ENCODE data around the gene LOXL1. TPM values are rescaled to one million over a fixed set of nuclear protein-coding genes. Genes with fewer than 3 reads are reported as not detected.
A peak's percentile ranks its signal among the peaks of the same experiment; 100 is the strongest.

The LOXL1 gene
- total RNA-seq, 2 donors from 2014 or later: 0.27 to 0.78 TPM

DNA sequence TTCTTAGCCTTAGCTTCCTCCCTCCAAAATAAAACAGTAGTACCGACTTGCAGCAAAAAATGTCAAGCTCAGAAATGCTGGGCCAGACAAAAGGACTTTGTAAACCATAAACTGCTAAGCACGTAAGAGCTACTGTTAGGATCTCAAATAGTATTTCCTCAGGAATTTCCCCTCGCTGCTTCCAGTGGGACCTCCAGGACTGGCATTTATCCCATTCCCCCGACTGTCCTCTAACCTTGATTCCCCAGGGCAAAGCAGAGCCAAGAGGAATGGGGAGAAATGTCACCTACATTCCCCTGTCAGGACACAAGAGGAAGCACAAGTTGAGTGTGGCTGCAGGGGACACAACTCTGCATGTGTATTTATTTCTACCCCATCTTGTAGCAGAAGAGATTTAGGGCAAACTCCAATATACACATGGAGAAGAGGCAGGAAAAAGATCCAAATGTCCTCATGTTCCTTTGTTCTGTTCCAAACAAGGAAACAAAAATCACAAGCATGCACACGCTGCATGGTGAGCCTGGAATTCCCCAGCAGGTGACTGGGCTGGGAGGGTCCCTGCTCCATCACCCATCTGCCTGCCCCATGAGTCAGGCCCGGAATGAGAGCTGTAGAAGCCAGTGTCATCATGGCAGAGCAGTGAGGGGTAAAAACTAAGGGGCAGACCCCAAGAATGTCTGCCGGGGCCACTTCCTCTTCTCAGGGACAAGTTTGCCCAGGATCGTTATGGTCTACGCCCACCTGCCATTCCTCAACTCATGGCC, 61.6 kb downstream of the LOXL1 start:
- no peaks in the 10 kb centered on the region for H3K36me3 Mint-ChIP-seq
- H3K9me3 Mint-ChIP-seq: no peaks in the 10 kb centered on the region
- no peak for DNase-seq (ENCODE audit: low spot score in 2 of 2)
- H3K27ac Mint-ChIP-seq: peak overlapping the region; percentile 29 to 36
- no peak for ATAC-seq

DNA sequence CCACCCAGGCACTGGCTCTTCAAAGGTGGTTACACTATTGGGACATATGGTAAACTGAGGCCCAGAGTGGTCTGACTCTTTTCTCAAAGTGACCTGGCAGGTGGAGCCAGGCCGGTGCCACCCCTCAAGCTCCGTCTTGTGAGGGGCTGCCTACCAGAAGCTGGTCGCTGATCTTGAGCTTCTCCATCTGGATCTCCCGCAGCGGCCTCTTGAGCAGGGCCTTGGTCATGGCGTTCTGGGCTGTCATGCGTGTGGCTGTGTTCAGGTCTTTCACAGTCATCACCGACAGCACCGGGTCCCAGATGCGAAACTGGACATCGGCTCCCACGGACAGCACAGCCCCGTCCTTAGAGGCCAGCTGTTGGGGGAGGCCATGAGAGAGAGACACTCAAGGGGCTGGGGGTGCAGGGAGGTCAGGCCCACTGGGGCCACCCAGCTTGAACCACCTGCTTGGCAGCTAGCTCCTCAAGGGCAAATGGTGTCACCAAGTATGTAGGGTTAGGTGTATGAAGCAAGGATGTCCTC, 62.2 kb downstream of the LOXL1 start:
- ATAC-seq: no peak
- Mint-ChIP-seq H3K36me3 (no peaks in the 10 kb centered on the region), H3K9me3 (no peaks in the 10 kb centered on the region), H3K27ac (no peak overlapping the region)
- DNase-seq (ENCODE audit: low spot score in 2 of 2): no peak

DNA sequence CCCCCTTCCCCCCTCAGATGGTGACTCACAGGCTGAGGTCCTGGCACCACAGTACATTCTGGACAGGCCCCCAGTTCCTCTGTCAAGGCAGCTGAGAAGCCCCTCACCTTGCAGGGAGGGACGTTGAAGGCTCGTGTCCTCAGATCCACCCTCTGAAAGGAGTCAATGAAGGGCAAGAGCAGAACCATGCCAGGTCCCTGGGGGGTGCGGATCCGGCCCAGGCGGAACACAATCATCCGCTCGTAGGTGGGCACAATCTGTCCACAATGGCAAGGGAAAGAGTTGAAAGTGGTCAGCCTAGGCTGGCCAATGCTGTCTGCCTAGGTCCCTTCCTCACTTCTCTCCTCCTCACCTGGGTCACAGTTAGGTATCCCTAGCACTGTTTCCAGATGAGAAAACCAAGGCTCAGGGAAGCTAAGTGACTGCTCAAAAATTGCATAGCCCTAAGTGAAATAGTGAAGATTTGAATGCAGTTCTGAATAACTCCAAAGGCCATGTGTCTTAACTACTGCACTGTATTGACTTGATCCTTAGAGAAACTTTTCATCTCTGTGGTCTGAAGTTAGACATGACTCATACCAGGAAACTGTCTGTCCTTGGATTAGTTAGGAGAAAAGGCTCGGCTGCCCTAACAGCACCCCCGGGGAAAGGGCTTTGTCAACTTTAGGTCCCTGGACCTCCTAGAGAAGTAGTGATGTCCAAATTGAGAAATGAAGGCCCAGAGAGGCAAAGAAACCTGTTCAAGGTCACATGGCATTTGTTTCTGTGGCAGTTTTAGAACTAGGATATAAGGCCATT, 62.9 kb downstream of the LOXL1 start:
- H3K36me3 Mint-ChIP-seq: no peaks in the 10 kb centered on the region
- no peaks in the 10 kb centered on the region for H3K9me3 Mint-ChIP-seq
- no peak for DNase-seq (ENCODE audit: low spot score in 2 of 2)
- ATAC-seq: no peak
- no peak overlapping the region for H3K27ac Mint-ChIP-seq

DNA sequence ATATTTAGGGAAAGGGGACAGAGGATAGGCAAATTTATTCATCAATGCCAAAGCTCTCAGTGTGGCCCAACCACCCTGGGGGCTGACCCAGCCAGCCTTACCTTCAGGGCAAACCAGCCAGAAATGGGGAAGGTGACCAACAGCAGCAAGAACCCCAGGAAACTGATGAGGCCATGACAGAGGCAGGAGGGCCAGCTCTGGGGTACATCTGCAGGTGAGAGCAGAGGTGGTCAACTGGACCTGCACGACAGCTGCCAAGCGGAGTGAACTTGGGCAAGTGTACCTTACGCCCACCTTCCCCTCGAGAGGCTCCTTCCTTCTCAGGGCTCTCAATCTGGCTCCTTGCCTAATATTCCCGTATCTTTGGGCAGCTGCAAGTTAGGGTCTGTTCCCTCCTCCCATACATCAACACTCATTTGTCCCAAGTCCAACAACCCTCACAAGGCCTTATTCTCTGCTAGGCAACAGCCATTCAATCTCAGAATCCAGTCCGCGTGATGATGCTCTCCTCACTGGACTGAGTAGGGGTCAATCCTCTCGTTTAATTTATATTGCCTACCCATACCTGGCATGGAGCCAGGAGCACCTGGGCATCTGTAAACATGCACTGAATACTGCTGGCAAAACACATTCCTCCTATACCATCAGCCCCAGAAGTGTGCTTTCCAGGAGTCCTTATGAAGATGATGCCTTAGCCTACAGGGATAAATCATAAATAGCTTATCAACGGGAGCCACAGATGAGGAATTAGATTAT, 64.2 kb downstream of the LOXL1 start:
- ATAC-seq (no peak), DNase-seq (ENCODE audit: low spot score in 2 of 2) (no peak)
- peak overlapping the region in 1 of 2 donors; percentile 70 for H3K27ac Mint-ChIP-seq
- H3K36me3 Mint-ChIP-seq: peaks cover 0 to 5% of the 10 kb centered on the region in 2 donors
- H3K9me3 Mint-ChIP-seq: no peaks in the 10 kb centered on the region

DNA sequence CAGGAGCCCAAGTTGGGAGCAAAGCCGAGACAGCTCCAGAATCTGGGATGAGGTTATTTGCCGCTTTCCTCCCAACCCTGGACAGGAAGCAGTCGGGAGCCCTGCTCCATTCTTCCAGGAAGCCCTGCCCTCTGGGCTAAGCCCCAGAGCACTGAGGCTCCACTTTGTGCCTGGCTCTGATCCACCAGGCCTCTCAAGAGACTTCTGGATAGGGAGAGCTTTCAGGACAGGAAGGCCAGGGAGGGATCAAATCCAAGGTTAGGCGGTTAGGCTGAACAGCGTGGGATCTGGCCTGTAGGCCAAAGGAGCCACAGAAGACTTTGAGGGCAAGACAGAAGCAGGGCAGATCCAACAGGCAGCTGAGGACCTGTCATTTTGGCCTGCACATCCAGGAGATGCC, 65.0 kb downstream of the LOXL1 start:
- DNase-seq (ENCODE audit: low spot score in 2 of 2) (no peak), ATAC-seq (no peak)
- peaks cover 0 to 13% of the 10 kb centered on the region in 2 donors for H3K36me3 Mint-ChIP-seq
- no peaks in the 10 kb centered on the region for H3K9me3 Mint-ChIP-seq
- peak overlapping the region; percentile 70 to 81 for H3K27ac Mint-ChIP-seq

DNA sequence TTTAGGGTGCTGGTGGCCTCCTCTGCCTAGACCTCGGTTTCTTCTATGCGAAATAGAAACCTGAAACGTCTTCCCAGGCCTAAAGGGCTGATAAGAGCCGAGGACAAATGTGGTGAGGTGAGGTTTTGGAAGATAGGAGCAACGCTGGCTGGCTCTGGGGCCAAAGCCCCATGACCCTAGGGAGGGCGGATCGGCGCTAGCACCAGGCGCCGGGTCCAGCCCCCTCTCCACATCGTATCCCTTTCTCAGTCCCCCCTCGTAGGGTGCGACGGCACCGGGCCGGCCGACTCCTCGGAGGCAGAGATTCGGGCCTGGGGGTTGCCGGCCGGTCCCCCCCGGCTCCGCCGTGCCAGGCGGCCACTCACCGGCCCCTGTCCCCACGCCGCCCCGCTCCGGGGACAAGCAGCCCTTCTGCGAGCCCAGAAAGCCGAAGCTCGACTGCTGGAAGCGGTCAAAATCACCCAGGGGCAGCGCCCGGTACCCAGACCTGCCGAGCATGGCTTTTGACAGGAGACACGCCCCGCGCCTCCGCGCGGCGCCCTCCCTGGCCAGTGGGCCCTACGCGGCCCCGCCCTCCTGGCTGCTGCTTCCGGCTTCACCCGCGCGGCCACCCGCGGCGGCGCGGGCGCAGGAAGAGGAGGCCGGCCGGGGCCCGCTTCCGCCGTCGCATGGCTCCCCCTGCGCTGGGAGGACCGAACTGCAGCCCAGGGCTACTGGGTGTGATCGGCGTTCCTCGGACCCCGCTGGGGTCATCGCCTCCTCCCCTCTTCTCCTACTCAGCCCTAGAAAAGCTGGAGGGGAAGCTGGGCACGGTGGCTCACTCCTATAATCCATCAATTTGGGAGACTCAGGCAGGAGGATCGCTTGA, 65.7 kb downstream of the LOXL1 start, which contains the start of gene STOML1:
STOML1 (minus strand) TSS at position 570 of the 868 bp plus-strand sequence; CDS start at position 498, 72 bp downstream.
- peak; percentile 93 to 100 for DNase-seq (ENCODE audit: low spot score in 2 of 2)
- Mint-ChIP-seq H3K9me3 (no peaks in the 10 kb centered on the region), H3K36me3 (peaks cover 0 to 13% of the 10 kb centered on the region in 2 donors), H3K27ac (peak within 1 kb of the TSS; percentile 90 to 93)
- peak; percentile 79 to 85 for ATAC-seq

DNA sequence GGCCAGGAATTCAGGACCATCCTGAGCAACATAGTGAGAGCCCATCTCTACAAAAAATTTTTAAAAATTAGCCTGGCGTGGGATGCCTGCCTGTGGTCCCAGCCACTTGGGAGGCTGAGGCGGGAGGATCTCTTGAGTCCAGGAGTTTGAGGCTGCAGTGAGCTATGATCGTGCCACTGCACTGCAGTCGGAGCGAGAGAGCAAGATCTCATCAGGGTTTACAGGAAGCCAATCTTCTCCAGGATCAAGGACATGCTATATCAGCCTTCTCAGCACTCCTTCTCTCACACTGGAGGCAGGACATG, 66.3 kb downstream of the LOXL1 start:
- DNase-seq (ENCODE audit: low spot score in 2 of 2): no peak
- ATAC-seq: no peak
- no peaks in the 10 kb centered on the region for H3K9me3 Mint-ChIP-seq
- peak overlapping the region; percentile 90 to 93 for H3K27ac Mint-ChIP-seq
- H3K36me3 Mint-ChIP-seq: peaks cover 0 to 13% of the 10 kb centered on the region in 2 donors

DNA sequence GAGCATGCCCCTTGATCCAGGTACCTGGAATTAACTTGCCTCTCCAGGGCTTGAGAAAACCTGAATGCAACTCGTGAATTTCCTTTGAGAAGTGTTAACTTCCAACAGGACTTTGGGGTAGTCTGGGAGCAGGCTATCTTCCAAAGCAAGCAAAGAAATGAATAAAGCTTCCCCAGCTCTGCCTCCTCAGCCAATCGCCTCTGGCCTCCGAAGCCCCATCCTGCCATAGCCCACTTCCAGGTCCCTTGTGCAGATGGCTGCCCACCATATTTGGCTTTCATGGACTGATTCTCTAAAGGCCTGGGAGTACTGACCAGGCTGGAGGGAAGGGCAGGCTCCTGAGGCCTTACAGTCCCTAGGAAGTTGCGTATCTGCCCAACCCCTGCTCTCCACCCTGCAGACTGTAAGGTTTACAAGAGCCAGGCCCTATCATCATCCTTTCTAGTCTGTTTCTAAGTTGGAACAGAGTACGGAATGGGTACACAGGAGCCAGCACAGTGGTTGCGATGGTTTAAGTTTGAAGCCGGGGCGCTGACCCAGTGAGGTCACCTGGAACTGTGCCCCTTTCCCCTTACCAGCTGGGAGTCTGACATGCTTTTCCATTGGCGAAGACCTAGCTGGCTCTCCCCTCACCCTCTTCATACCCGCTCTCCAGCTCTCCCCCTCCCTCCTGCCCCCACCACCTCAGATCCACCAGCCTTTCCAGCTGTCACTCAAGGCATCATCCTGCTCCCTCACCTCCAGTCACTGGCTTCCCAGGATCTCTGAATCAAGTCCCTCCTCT, 67.1 kb downstream of the LOXL1 start:
- Mint-ChIP-seq H3K27ac (peak overlapping the region; percentile 88 to 90), H3K36me3 (peaks cover 0 to 17% of the 10 kb centered on the region in 2 donors), H3K9me3 (no peaks in the 10 kb centered on the region)
- no peak for DNase-seq (ENCODE audit: low spot score in 2 of 2)
- no peak for ATAC-seq

DNA sequence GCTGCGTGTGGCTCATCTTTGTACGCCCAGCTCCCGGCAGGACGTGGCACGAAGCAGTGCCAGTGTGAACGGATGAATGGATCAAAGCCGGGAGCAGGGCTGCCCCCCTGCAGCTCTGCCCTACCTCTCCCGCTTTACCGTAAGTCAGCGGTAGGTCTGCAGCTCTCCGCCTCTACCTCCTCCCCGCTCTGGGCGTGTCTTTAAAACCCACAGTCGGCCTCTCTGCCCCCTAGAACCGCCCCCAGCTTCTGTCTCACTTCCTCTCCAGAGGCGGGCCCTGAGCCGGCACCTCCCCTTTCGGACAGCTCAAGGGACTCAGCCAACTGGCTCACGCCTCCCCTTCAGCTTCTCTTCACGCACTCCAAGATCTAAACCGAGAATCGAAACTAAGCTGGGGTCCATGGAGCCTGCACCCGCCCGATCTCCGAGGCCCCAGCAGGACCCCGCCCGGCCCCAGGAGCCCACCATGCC, 68.2 kb downstream of the LOXL1 start, which contains the start of gene PML:
PML (plus strand) TSS at position 304 of the 471 bp plus-strand sequence; CDS start at position 401, 97 bp downstream.
- Mint-ChIP-seq H3K9me3 (no peaks in the 10 kb centered on the region), H3K36me3 (peaks cover 5 to 27% of the 10 kb centered on the region in 2 donors), H3K27ac (peak within 1 kb of the TSS; percentile 88 to 89)
- ATAC-seq (peak; percentile 87 to 88), DNase-seq (ENCODE audit: low spot score in 2 of 2) (peak; percentile 95)

DNA sequence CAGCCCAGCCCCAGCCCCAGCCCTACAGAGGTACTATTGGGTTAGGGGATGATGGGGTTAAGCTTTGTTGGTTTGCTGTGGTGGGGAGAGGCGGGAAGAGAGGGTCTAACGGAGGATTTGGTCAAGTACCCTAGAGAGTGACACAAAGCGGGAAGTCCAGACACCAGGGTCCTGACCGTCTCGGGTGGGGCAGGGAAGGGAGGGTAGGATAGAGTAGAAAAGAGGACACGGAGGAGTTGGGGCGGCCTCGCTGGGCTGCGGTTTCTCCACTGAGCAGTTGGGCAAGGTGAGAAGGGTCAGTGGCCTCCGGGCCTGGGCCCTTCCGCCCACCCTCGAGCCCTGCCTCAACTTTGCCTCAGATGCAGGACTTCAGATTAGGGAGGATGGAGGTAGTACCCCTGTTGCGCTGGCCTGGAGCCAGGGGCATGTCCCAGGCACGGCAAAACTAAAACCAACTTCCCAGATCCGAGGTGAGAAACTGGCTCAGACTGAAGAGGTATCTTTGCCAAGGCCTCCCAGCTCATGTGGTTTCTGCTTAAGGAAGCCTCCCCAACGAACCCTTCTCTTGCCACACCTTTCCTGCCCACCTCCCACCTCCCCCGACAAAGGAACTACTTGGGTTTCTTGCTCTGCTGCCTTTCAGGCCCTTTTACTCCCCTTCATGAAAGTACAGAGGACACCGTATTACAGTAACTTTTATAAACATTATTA, 68.8 kb downstream of the LOXL1 start:
- DNase-seq (ENCODE audit: low spot score in 2 of 2) (no peak), ATAC-seq (peak in 1 of 2 donors; percentile 1)
- H3K9me3 Mint-ChIP-seq: no peaks in the 10 kb centered on the region
- H3K27ac Mint-ChIP-seq: peak overlapping the region; percentile 88 to 89
- peaks cover 5 to 28% of the 10 kb centered on the region in 2 donors for H3K36me3 Mint-ChIP-seq

DNA sequence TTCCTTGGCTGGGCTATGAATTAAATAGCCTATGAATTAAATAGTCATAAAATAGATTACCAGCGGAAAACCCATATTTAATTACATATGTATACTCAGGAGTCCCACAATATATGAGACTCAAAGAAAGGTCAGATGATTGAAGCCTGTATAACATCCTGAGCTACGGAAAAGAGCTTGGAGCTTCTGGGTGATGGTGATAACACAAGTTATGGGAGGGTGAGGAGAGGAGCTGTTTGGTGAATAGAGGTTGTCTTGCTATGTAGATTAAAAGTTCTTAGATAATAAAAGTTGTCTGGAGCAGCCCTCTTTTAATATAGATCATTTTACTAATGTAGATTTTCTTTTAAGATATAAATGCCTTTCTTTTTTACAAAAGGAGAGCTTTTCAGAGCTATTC, 70.0 kb downstream of the LOXL1 start:
- Mint-ChIP-seq H3K36me3 (peaks cover 5 to 35% of the 10 kb centered on the region in 2 donors), H3K27ac (peak overlapping the region; percentile 88 to 89), H3K9me3 (no peaks in the 10 kb centered on the region)
- DNase-seq (ENCODE audit: low spot score in 2 of 2) (no peak), ATAC-seq (no peak)

DNA sequence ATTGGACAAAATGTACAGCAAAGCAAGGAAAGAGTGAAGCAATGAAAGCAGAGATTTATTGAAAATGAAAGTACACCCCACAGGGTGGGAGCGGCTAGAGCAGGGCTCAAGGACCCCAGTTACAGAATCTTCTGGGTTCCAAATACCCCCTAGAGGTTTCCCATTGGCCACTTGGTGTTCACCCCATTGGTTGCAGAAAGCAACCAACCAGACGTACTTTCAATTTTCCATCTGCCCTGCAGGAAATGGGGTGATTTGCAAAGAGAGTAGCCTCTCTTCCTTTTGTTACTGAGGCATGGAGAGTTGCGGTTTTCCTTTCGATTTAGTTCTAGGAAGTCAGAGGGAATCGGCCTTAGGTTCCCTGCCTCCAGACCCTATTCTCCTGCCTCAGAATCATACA, 70.7 kb downstream of the LOXL1 start:
- peak overlapping the region; percentile 75 to 89 for H3K27ac Mint-ChIP-seq
- no peaks in the 10 kb centered on the region for H3K9me3 Mint-ChIP-seq
- no peak for DNase-seq (ENCODE audit: low spot score in 2 of 2)
- ATAC-seq: peak; percentile 3 to 8
- peaks cover 5 to 36% of the 10 kb centered on the region in 2 donors for H3K36me3 Mint-ChIP-seq

DNA sequence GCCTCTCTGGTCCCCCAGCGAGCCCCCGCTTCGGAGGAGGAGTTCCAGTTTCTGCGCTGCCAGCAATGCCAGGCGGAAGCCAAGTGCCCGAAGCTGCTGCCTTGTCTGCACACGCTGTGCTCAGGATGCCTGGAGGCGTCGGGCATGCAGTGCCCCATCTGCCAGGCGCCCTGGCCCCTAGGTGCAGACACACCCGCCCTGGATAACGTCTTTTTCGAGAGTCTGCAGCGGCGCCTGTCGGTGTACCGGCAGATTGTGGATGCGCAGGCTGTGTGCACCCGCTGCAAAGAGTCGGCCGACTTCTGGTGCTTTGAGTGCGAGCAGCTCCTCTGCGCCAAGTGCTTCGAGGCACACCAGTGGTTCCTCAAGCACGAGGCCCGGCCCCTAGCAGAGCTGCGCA, 71.7 kb downstream of the LOXL1 start:
- H3K27ac Mint-ChIP-seq: peak overlapping the region in 1 of 2 donors; percentile 89
- DNase-seq (ENCODE audit: low spot score in 2 of 2) (no peak), ATAC-seq (no peak)
- no peaks in the 10 kb centered on the region for H3K9me3 Mint-ChIP-seq
- peaks cover 7 to 41% of the 10 kb centered on the region in 2 donors for H3K36me3 Mint-ChIP-seq

All from activated naive CD4-positive, alpha-beta T cell treated with anti-CD3 and anti-CD28 coated beads, Interleukin-2, amount 50 U/mL, for 72 hours (primary cell).